CD4-positive, alpha-beta T cell (primary cell): ENCODE data around the gene SPDEF. TPM values are rescaled to one million over a fixed set of nuclear protein-coding genes. Genes with fewer than 3 reads are reported as not detected.

Source experiments
- ATAC-seq: fragments of 200-7000 bp; cut with Tn5 transposase; one replicate; pipeline ENCODE4 v1.10.0; 2022; ENCODE audit warnings: mild to moderate bottlenecking; ENCODE audit not compliant: poor library complexity
- CTCF ChIA-PET: fragments of 350-600 bp; sonication (Branson Sonifier 250); formaldehyde crosslinking; loops from one replicate; lab custom pipeline; 2021; ENCODE audit warnings: antibody characterized with exemption, inconsistent platforms; lab: Charles Lee
- POLR2A ChIA-PET: fragments of 350-600 bp; sonication (Branson Sonifier 250); formaldehyde crosslinking; loops from one replicate; lab custom pipeline; 2021; ENCODE audit warnings: antibody characterized with exemption, inconsistent platforms; lab: Charles Lee
- DNase-seq, 14 experiments: peaks; one replicate each; pipeline ENCODE4 v3.0.0-alpha.2; 2013 to 2020; ENCODE audit warnings: mixed read lengths in 2 of 14
- H3K27ac ChIP-seq, 2 donors: one replicate each; pipeline versions ENCODE4 v1.5.1 to v1.7.0; 2013; ENCODE audit warnings: low read length in 2 of 2, low read depth in 1 of 2, mild to moderate bottlenecking in 1 of 2
- H3K27me3 ChIP-seq, 2 experiments: 1 replicate in 1 of 2; 2 replicates in 1 of 2; pipeline versions ENCODE4 v1.6.1 to v1.7.0; 2013; ENCODE audit warnings: low read length in 2 of 2, control low read depth in 1 of 2, mild to moderate bottlenecking in 1 of 2, moderate library complexity in 1 of 2; ENCODE audit not compliant: insufficient read depth in 2 of 2, control insufficient read depth in 1 of 2
- H3K36me3 ChIP-seq: one replicate; pipeline ENCODE4 v1.6.1; 2013; ENCODE audit warnings: low read length, control low read depth; ENCODE audit not compliant: insufficient read depth
- H3K4me1 ChIP-seq: one replicate; pipeline ENCODE4 v1.6.1; 2013; ENCODE audit warnings: low read length, control low read depth; ENCODE audit not compliant: insufficient read depth
- H3K4me3 ChIP-seq: one replicate; pipeline ENCODE4 v1.5.1; 2013; ENCODE audit warnings: mild to moderate bottlenecking, low read length, moderate library complexity
- H3K9me3 ChIP-seq, 2 experiments: 1 replicate in 1 of 2; 2 replicates in 1 of 2; pipeline versions ENCODE4 v1.6.1 to v1.7.0; 2013; ENCODE audit warnings: low read length in 2 of 2, mild to moderate bottlenecking in 2 of 2, control low read depth in 1 of 2, moderate library complexity in 1 of 2; ENCODE audit not compliant: control insufficient read depth in 1 of 2, insufficient read depth in 1 of 2
- H3K27ac Mint-ChIP-seq: one replicate; pipeline ENCODE4 v1.8.0; 2020; ENCODE audit warnings: mixed read lengths
- H3K27me3 Mint-ChIP-seq: one replicate; pipeline ENCODE4 v1.8.0; 2021; ENCODE audit warnings: mixed read lengths
- H3K36me3 Mint-ChIP-seq: one replicate; pipeline ENCODE4 v1.8.0; 2021; ENCODE audit warnings: low read depth, mixed read lengths
- H3K4me1 Mint-ChIP-seq: one replicate; pipeline ENCODE4 v1.8.0; 2021; ENCODE audit warnings: low read depth, mixed read lengths
- H3K4me3 Mint-ChIP-seq: one replicate; pipeline ENCODE4 v1.8.0; 2020; ENCODE audit warnings: mild to moderate bottlenecking, mixed read lengths
- H3K9me3 Mint-ChIP-seq: one replicate; pipeline ENCODE4 v1.8.0; 2020; ENCODE audit warnings: mixed read lengths
- CTCF ChIP-seq: fragments of 200-600 bp; IDR thresholded peaks from one replicate; pipeline ENCODE4 v1.8.0; 2022; ENCODE audit warnings: antibody characterized with exemption, mild to moderate bottlenecking
- intact Hi-C, 2 experiments: fragments of 100-400 bp; cut with DNase I in 1 of 2; cut with micrococcal nuclease in 1 of 2; formaldehyde crosslinking; loops; one replicate each; pipeline versions ENCODE4 v1.15.1 to v1.9.0; 2023 to 2025; cut with DNase I, micrococcal nuclease
- total RNA-seq, 174 experiments: library from RNA in 2 of 174; stranded (reverse) in 2 of 174; gene quantifications; one replicate each; pipeline ENCODE4 v1.2.3 and lab custom pipeline; 2021 to 2026

The SPDEF gene
- total RNA-seq, 2 experiments from 2014 or later = 0.17 to 0.36 TPM

GRCh38 chr6:34539181-34539580 is 16.9 kb downstream of the SPDEF start:
- Histone ChIP-seq H3K27ac (no peak overlapping the region), H3K27me3 (no peaks in the 10 kb centered on the region), H3K4me1 (no peaks in the 10 kb centered on the region), H3K9me3 (no peaks in the 10 kb centered on the region), H3K4me3 (no peak overlapping the region), H3K36me3 (no peaks in the 10 kb centered on the region)
- no peak overlapping the region for H3K27ac Mint-ChIP-seq
- no peaks in the 10 kb centered on the region for H3K27me3 Mint-ChIP-seq
- no peaks in the 10 kb centered on the region for H3K36me3 Mint-ChIP-seq
- TF ChIP-seq CTCF = no peak
- ChIA-PET CTCF (no interaction called here), POLR2A (no interaction called here)
- no peaks in the 10 kb centered on the region for H3K4me1 Mint-ChIP-seq
- no peak for ATAC-seq
- no peaks in the 10 kb centered on the region for H3K9me3 Mint-ChIP-seq
- intact Hi-C loops = no loop called here
- H3K4me3 Mint-ChIP-seq = no peak overlapping the region
- DNase-seq = no peak

- no peaks in the 10 kb centered on the region for H3K4me1 Mint-ChIP-seq
- Histone ChIP-seq H3K27me3 (no peaks in the 10 kb centered on the region), H3K4me3 (no peak overlapping the region), H3K36me3 (no peaks in the 10 kb centered on the region), H3K27ac (no peak overlapping the region), H3K9me3 (no peaks in the 10 kb centered on the region), H3K4me1 (no peaks in the 10 kb centered on the region)
- no peak for ATAC-seq
- no peaks in the 10 kb centered on the region for H3K36me3 Mint-ChIP-seq
- H3K27ac Mint-ChIP-seq = no peak overlapping the region
- H3K9me3 Mint-ChIP-seq = no peaks in the 10 kb centered on the region
- no peak for TF ChIP-seq CTCF
- POLR2A ChIA-PET = no interaction called here
- H3K27me3 Mint-ChIP-seq = no peaks in the 10 kb centered on the region
- CTCF ChIA-PET = no interaction called here
- no peak overlapping the region for H3K4me3 Mint-ChIP-seq
- DNase-seq = no peak
- intact Hi-C loops = no loop called here
These were observed 17.5 kb downstream of the SPDEF start for GRCh38 chr6:34538581-34538980.

- intact Hi-C loops = no loop called here
- DNase-seq = no peak
- ChIA-PET POLR2A (no interaction called here), CTCF (no interaction called here)
- no peaks in the 10 kb centered on the region for H3K27me3 ChIP-seq
- ATAC-seq = no peak
- no peaks in the 10 kb centered on the region for H3K4me1 Mint-ChIP-seq
- H3K4me3 ChIP-seq = no peak overlapping the region
- TF ChIP-seq CTCF = no peak
- H3K9me3 Mint-ChIP-seq = no peaks in the 10 kb centered on the region
- H3K4me3 Mint-ChIP-seq = no peak overlapping the region
- H3K4me1 ChIP-seq = no peaks in the 10 kb centered on the region
- H3K27ac Mint-ChIP-seq = no peak overlapping the region
- H3K9me3 ChIP-seq = no peaks in the 10 kb centered on the region
- no peaks in the 10 kb centered on the region for H3K36me3 Mint-ChIP-seq
- no peaks in the 10 kb centered on the region for H3K27me3 Mint-ChIP-seq
- no peaks in the 10 kb centered on the region for H3K36me3 ChIP-seq
- H3K27ac ChIP-seq = no peak overlapping the region
These were observed 18.1 kb downstream of the SPDEF start for GRCh38 chr6:34537922-34538550.
